ENCODE measurements around the gene AMBP.

AMBP gene

GRCh38 chr9:114117996-114118830 is 40.1 kb upstream of the AMBP start:
- no peak overlapping the region for H3K4me3 ChIP-seq (ENCODE audit: low read depth, low read length)
- no peak for TF ChIP-seq CTCF (IDR thresholded peaks at IDR 0.05; ENCODE audit: control insufficient read depth, extremely low read depth, insufficient read depth)
- peak; percentile 22 for DNase-seq (ENCODE audit: low read depth)

- DNase-seq (ENCODE audit: low read depth): no peak
- TF ChIP-seq CTCF (IDR thresholded peaks at IDR 0.05; ENCODE audit: control insufficient read depth, extremely low read depth, insufficient read depth): no peak
- H3K4me3 ChIP-seq (ENCODE audit: low read depth, low read length): no peak overlapping the region
Measured at GRCh38 chr9:114117614-114117995, 39.5 kb upstream of the AMBP start.

DNA sequence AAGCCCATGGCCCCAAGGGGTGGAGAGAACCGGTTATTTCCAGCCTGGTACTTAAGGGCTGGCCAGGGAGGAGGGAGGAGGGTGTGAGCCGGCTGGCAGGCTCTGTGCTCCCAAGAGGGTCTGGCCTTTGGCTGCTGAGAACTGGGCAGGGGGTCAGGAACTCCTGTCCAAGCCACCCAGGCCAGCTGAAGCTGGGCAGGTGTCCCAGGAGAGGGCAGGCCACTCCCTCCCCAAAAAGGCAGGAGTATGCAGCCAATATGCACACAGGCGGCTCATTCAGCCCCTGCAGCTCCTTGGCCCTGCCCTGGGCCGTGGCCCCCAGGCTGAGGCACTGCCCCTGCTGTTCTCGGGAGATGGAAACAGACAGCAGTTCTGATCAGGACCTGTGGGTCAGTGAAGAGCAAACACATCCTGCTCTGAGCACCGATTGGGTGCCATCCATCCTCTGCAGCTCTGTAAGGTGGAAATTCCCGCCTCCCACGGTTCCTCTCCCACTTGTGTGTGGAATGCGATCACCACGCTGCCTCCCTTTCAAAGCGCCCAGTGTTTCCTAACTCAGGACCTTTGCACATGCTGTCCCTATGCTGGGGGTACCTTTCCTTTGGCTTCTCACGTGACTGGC is 38.1 kb upstream of the AMBP start:
- TF ChIP-seq CTCF (IDR thresholded peaks at IDR 0.05; ENCODE audit: control insufficient read depth, extremely low read depth, insufficient read depth): no peak
- no peak for DNase-seq (ENCODE audit: low read depth)
- no peak overlapping the region for H3K4me3 ChIP-seq (ENCODE audit: low read depth, low read length)

- H3K4me3 ChIP-seq (ENCODE audit: low read depth, low read length): no peak overlapping the region
- no peak for DNase-seq (ENCODE audit: low read depth)
- no peak for TF ChIP-seq CTCF (IDR thresholded peaks at IDR 0.05; ENCODE audit: control insufficient read depth, extremely low read depth, insufficient read depth)
Measured at GRCh38 chr9:114115654-114116125, 37.6 kb upstream of the AMBP start.

DNA sequence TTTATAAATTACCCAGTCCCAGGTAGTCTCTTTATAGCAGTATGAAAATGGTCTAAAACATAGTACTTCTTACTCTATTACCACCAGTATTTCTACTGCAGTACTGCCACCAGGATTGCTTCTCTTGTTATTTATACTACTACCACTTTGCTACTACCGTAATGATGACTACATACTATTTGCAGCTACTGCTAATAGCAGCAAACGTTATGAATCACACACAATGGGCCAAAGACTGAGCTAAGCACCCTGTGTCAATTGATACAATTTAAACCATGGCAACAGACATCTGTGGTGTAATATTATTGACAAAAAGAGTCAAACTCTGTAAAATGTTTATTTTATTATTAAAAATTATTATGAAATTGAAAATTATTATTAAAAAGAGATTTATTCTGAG is 36.3 kb upstream of the AMBP start:
- no peak for DNase-seq (ENCODE audit: low read depth)
- H3K4me3 ChIP-seq (ENCODE audit: low read depth, low read length): no peak overlapping the region
- no peak for TF ChIP-seq CTCF (IDR thresholded peaks at IDR 0.05; ENCODE audit: control insufficient read depth, extremely low read depth, insufficient read depth)

GRCh38 chr9:114112778-114113584 is 34.9 kb upstream of the AMBP start:
- DNase-seq (ENCODE audit: low read depth): peak; percentile 48
- TF ChIP-seq CTCF (IDR thresholded peaks at IDR 0.05; ENCODE audit: control insufficient read depth, extremely low read depth, insufficient read depth): no peak
- H3K4me3 ChIP-seq (ENCODE audit: low read depth, low read length): no peak overlapping the region
